ENCODE measurements around the gene SNRNP35. TPM values are rescaled to one million over a fixed set of nuclear protein-coding genes. Genes with fewer than 3 reads are reported as not detected.
"Not testable (repeated sequence)": the region's sequence is repeated elsewhere in the genome, so short reads cannot be mapped to it uniquely, and the experiment has no call there.

SNRNP35 gene
- total and polyA plus RNA-seq, 9 of the 15 experiments (the other 6 are each of a cell fraction or from before 2014, with no cell fraction given): 17.7 to 41.0 (median 25.5) TPM

GRCh38 chr12:123408619-123409018 lies 49.3 kb upstream of the SNRNP35 start:
- in situ Hi-C loops (cut with MboI); H2AFZ ChIP-seq (ENCODE audit: low read depth, low read length); H3K4me1 ChIP-seq (replicated peaks in 1 of 2; ENCODE audit: control insufficient read depth in 2 of 2, insufficient read depth in 2 of 2, low read length in 2 of 2); FAIRE-seq; H3K79me2 ChIP-seq (ENCODE audit: control insufficient read depth, insufficient read depth, low read length); H3K9me3 ChIP-seq (replicated peaks; ENCODE audit: control insufficient read depth, insufficient read depth, low read depth, low read length); H4K20me1 ChIP-seq (replicated peaks; ENCODE audit: control insufficient read depth, insufficient read depth, low read length); H3K9me1 ChIP-seq (ENCODE audit: control insufficient read depth, insufficient read depth, low read length); H3K9ac ChIP-seq (ENCODE audit: insufficient read depth in 1 of 2, low read depth in 2 of 2, low read length in 2 of 2); H3K4me2 ChIP-seq (ENCODE audit: insufficient read depth, low read length); H3K27ac ChIP-seq (ENCODE audit: extremely low read depth, low read depth, low read length); intact Hi-C loops (cut with micrococcal nuclease); DNase-seq (ENCODE audit: extremely low read depth in 1 of 4, low spot score in 3 of 4); H3K4me3 ChIP-seq; CTCF ChIA-PET (ENCODE audit: low intra/inter-chr PET ratio); H3K27me3 ChIP-seq (ENCODE audit: control insufficient read depth in 2 of 2, insufficient read depth in 2 of 2, low read length in 2 of 2): not testable (repeated sequence)
- TF ChIP-seq SUPT5H (IDR thresholded peaks at IDR 0.05): peak; percentile 8; the same call in 1 of the 2 replicates
- peak; percentile 61; the same call in 1 of the 2 replicates for TF ChIP-seq POLR2G (IDR thresholded peaks at IDR 0.05; ENCODE audit: low read depth, low read length)
- 0 out of 2 replicates have a peak, but pooled peaks have one; percentile 20 for TF ChIP-seq RBFOX2 (IDR thresholded peaks at IDR 0.05; ENCODE audit: low read depth, low read length)
- TF ChIP-seq POLR2AphosphoS2 (IDR thresholded peaks at IDR 0.05; ENCODE audit: low read length): peak; percentile 21; the same call in 1 of the 2 replicates
- POLR2A ChIA-PET: interaction anchor here (0.7 to 1.6 kb wide), 5 partner anchors 11 to 35 kb away, joined by 3 to 5 read pairs (median 4); no protein-coding TSS in a partner anchor
- WGBS (ENCODE audit: insufficient coverage, low coverage, missing lambda C conversion rate): 90% methylated on average over 3 of the region's 7 CpGs
- peaks cover 49% of the 10 kb centered on the region for H3K36me3 ChIP-seq (ENCODE audit: control insufficient read depth, insufficient read depth, low read length)
- BruUV-seq (replicated peaks): TSS peak; percentile 64
- peak; percentile 16 for ATAC-seq

GRCh38 chr12:123409284-123410040 lies 48.5 kb upstream of the SNRNP35 start:
- FAIRE-seq; CTCF ChIA-PET (ENCODE audit: low intra/inter-chr PET ratio); H4K20me1 ChIP-seq (replicated peaks; ENCODE audit: control insufficient read depth, insufficient read depth, low read length); H3K9me1 ChIP-seq (ENCODE audit: control insufficient read depth, insufficient read depth, low read length); H2AFZ ChIP-seq (ENCODE audit: low read depth, low read length); H3K4me3 ChIP-seq; H3K27me3 ChIP-seq (ENCODE audit: control insufficient read depth in 2 of 2, insufficient read depth in 2 of 2, low read length in 2 of 2); in situ Hi-C loops (cut with MboI); H3K27ac ChIP-seq (ENCODE audit: extremely low read depth, low read depth, low read length); BruUV-seq (replicated peaks); H3K9me3 ChIP-seq (replicated peaks; ENCODE audit: control insufficient read depth, insufficient read depth, low read depth, low read length); H3K4me1 ChIP-seq (replicated peaks in 1 of 2; ENCODE audit: control insufficient read depth in 2 of 2, insufficient read depth in 2 of 2, low read length in 2 of 2); H3K4me2 ChIP-seq (ENCODE audit: insufficient read depth, low read length); H3K79me2 ChIP-seq (ENCODE audit: control insufficient read depth, insufficient read depth, low read length); intact Hi-C loops (cut with micrococcal nuclease); H3K9ac ChIP-seq (ENCODE audit: insufficient read depth in 1 of 2, low read depth in 2 of 2, low read length in 2 of 2): not testable (repeated sequence)
- POLR2A ChIA-PET: interaction anchor here (0.7 to 1.6 kb wide), 7 partner anchors 12 to 34 kb away, joined by 3 to 6 read pairs (median 4); partner anchors contain the start of gene KMT5A
- 74% methylated on average over 9 of the region's 11 CpGs for WGBS (ENCODE audit: insufficient coverage, low coverage, missing lambda C conversion rate)
- ATAC-seq: peak; percentile 41
- TF ChIP-seq POLR2AphosphoS2 (IDR thresholded peaks at IDR 0.05; ENCODE audit: low read length) (0 out of 2 replicates have a peak, but pooled peaks have one; percentile 13), HBP1 (CRISPR knock-in tag; IDR thresholded peaks at IDR 0.05) (0 out of 2 replicates have a peak, but pooled peaks have one; percentile 11), SUPT5H (IDR thresholded peaks at IDR 0.05) (peak; percentile 71), POLR2H (tag; IDR thresholded peaks at IDR 0.05; ENCODE audit: low read depth) (peak; percentile 23; the same call in 1 of the 2 replicates), POLR2AphosphoS5 (IDR thresholded peaks at IDR 0.05; ENCODE audit: control insufficient read depth, insufficient read depth, low read depth, low read length) (peak; percentile 38; the same call in 1 of the 2 replicates), POLR2A (conservative IDR thresholded peaks at IDR 0.05) (peak; percentile 65), POLR2B (IDR thresholded peaks at IDR 0.05; ENCODE audit: low read depth, partially characterized antibody) (peak; percentile 53), POLR2G (IDR thresholded peaks at IDR 0.05; ENCODE audit: low read depth, low read length) (0 out of 2 replicates have a peak, but pooled peaks have one; percentile 19)
- peaks cover 41% of the 10 kb centered on the region for H3K36me3 ChIP-seq (ENCODE audit: control insufficient read depth, insufficient read depth, low read length)
- DNase-seq (ENCODE audit: extremely low read depth in 1 of 4, low spot score in 3 of 4): peak in 1 of 4 experiments; percentile 3

All from K562 (cell line).